HUDEP-2 (cell line): ENCODE data around the gene GPR17.

Source experiments
- DNase-seq, 76 experiments: peaks; one replicate each; lab custom pipeline; 2025; ENCODE audit not compliant: unreplicated experiment in 76 of 76; lab: John Stamatoyannopoulos, UW

The GPR17 gene

GRCh38 chr2:127640082-127641072 lies 5.6 kb upstream of the GPR17 start:
- DNase-seq = no peak

- DNase-seq = no peak
Measured at GRCh38 chr2:127641133-127641532, 4.8 kb upstream of the GPR17 start.

- DNase-seq = no peak
Measured at GRCh38 chr2:127641846-127642507, 4.0 kb upstream of the GPR17 start.

- no peak for DNase-seq
Measured at GRCh38 chr2:127642706-127643438, 3.1 kb upstream of the GPR17 start.

- DNase-seq = no peak
Measured at GRCh38 chr2:127643439-127644065, 2.4 kb upstream of the GPR17 start.

GRCh38 chr2:127644066-127645025 lies 1.6 kb upstream of the GPR17 start:
- no peak for DNase-seq

GRCh38 chr2:127645026-127645394 lies 943 bp upstream of the GPR17 start:
- DNase-seq = no peak

- peak in 2 of 76 experiments; percentile 3 to 6 for DNase-seq
Measured at GRCh38 chr2:127646487-127647241, 711 bp downstream of the GPR17 start.

GRCh38 chr2:127647242-127648190 lies 1.6 kb downstream of the GPR17 start:
- DNase-seq = no peak

- DNase-seq = no peak
Measured at GRCh38 chr2:127648321-127648720, 2.4 kb downstream of the GPR17 start.

GRCh38 chr2:127649100-127649611 lies 3.2 kb downstream of the GPR17 start:
- no peak for DNase-seq

- peak in 74 of 76 experiments; percentile 7 to 88 (median 52) for DNase-seq
Measured at GRCh38 chr2:127649684-127650040, 3.7 kb downstream of the GPR17 start.

GRCh38 chr2:127650041-127650784 lies 4.3 kb downstream of the GPR17 start:
- no peak for DNase-seq

GRCh38 chr2:127650785-127651380 lies 4.9 kb downstream of the GPR17 start:
- DNase-seq = no peak

- DNase-seq = no peak
Measured at GRCh38 chr2:127651381-127651809, 5.4 kb downstream of the GPR17 start.

GRCh38 chr2:127651971-127652550 lies 6.1 kb downstream of the GPR17 start:
- DNase-seq = no peak
